ENCODE data around the gene FGFBP1. TPM values are rescaled to one million over a fixed set of nuclear protein-coding genes. Genes with fewer than 3 reads are reported as not detected.

FGFBP1 gene
- 1 to 10 TPM in 1 of 4 donors, not detected in 3; 2.5 TPM for total RNA-seq

DNA sequence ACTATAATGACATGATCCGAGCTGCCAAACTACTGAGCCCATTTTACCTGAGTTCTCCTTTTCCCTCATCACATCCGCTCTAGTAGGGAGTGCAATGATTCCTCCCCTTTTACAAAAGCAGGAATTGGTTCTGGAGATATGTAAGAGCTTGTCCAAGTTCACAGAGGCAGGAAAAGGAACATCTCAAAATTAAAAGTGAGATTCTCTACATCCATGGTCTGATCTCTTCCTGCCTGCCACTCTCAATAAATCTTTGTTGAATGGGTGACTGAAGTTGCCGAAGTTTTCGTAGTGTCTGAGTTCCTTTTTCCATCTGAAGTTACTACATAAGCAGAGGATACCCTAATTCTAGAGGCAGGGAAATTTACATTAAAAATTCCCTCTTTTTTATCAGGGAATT is at the start of gene FGFBP1:
TSS of gene FGFBP1 (minus strand) at position 101 of the 400 bp plus-strand sequence. CDS start 2,108 bp downstream, outside the sequence.
- DNase-seq (ENCODE audit: low spot score in 2 of 2), result no peak
- no peaks in the 10 kb centered on the region for H3K9me3 ChIP-seq
- 60 to 63% methylated on average over 4 of the region's 4 CpGs for WGBS, 2 donors
- no peak within 1 kb of the TSS for H3K27ac ChIP-seq
- no peak within 1 kb of the TSS for H3K4me3 ChIP-seq
- H3K4me1 ChIP-seq, result no peaks in the 10 kb centered on the region
- H3K27me3 ChIP-seq, result no peaks in the 10 kb centered on the region
- TF ChIP-seq, protein P1, sequence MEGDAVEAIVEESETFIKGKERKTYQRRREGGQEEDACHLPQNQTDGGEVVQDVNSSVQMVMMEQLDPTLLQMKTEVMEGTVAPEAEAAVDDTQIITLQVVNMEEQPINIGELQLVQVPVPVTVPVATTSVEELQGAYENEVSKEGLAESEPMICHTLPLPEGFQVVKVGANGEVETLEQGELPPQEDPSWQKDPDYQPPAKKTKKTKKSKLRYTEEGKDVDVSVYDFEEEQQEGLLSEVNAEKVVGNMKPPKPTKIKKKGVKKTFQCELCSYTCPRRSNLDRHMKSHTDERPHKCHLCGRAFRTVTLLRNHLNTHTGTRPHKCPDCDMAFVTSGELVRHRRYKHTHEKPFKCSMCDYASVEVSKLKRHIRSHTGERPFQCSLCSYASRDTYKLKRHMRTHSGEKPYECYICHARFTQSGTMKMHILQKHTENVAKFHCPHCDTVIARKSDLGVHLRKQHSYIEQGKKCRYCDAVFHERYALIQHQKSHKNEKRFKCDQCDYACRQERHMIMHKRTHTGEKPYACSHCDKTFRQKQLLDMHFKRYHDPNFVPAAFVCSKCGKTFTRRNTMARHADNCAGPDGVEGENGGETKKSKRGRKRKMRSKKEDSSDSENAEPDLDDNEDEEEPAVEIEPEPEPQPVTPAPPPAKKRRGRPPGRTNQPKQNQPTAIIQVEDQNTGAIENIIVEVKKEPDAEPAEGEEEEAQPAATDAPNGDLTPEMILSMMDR (IDR thresholded peaks at IDR 0.05), result no peak
- no peak for TF ChIP-seq POLR2A (IDR thresholded peaks at IDR 0.05)
- TF ChIP-seq EP300 (IDR thresholded peaks at IDR 0.05), result no peak
- H3K36me3 ChIP-seq, result no peaks in the 10 kb centered on the region

DNA sequence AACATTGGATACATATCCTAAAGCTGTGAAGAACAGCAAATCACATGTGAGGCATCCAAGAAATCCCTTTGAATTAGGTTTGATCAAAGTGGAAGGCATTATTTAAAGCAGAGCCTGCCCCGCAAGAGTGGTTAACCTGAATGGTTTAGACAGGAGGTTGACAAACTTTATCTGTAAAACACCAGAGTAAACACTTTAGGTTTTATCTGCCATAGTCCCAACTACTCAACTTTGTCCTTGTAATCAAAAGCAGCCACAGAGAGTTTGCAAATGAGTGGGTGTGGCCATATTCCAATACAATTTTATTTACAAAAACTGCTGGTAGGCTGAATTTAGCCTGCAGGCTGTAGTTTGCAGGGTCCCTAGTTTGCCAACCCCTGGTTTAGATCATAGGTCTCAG is 49.7 kb upstream of the FGFBP1 start:
- Histone ChIP-seq H3K36me3 (no peaks in the 10 kb centered on the region), H3K9me3 (no peaks in the 10 kb centered on the region), H3K27me3 (no peaks in the 10 kb centered on the region), H3K4me3 (no peak overlapping the region), H3K27ac (no peak overlapping the region), H3K4me1 (no peaks in the 10 kb centered on the region)
- no peak for DNase-seq (ENCODE audit: low spot score in 2 of 2)
- TF ChIP-seq EP300 (IDR thresholded peaks at IDR 0.05) (no peak), POLR2A (IDR thresholded peaks at IDR 0.05) (no peak)
- TF ChIP-seq, protein P1 (IDR thresholded peaks at IDR 0.05), result no peak
- WGBS, 2 donors, result 90 to 92% methylated on average over 1 of the region's 1 CpG

DNA sequence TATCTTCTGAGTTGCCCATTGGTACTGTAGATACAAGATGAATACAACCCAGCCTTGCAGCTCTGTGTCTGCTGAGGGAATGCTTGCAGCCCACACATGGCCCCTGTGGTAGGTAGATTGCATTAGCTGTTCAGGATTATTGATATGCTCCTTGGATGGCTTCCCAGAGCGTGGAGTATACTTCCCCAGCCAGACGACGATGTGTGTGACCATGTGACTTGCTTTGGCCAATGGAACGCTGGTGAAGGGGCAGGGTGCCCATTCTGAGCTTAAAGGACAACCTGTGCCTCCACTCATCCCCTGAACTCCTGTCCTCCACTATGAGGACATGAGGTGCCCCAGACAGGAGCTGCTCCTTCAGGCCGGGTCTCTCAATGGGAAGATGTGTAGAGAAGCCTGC is 48.4 kb upstream of the FGFBP1 start:
- no peak for DNase-seq (ENCODE audit: low spot score in 2 of 2)
- 64 to 93% methylated on average over 3 to 5 of the region's 5 CpGs for WGBS, 2 donors
- Histone ChIP-seq H3K36me3 (no peaks in the 10 kb centered on the region), H3K27me3 (no peaks in the 10 kb centered on the region), H3K4me1 (no peaks in the 10 kb centered on the region), H3K9me3 (no peaks in the 10 kb centered on the region), H3K4me3 (no peak overlapping the region), H3K27ac (no peak overlapping the region)
- TF ChIP-seq POLR2A (IDR thresholded peaks at IDR 0.05) (no peak), EP300 (IDR thresholded peaks at IDR 0.05) (no peak)
- TF ChIP-seq, protein P1 (IDR thresholded peaks at IDR 0.05), result no peak

DNA sequence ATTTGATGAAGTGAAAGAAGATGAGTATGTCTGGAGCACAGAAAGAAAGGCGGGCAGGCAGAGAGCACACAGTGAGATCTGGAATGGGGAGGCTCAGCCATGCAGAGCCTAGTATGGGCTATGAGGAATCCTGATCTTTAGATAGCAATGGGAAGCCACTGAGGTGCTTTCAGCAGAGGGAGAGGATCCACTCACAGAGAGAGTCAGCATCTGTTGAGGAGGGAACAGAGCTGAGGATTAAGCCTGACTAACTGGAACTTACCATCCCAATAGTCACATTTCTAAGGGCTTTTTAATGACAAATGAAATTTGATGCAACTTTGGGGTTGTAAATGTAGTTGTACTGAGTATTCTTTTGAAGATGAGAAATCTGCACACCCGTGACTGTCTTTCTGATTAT is 45.1 kb upstream of the FGFBP1 start:
- no peaks in the 10 kb centered on the region for H3K4me1 ChIP-seq
- no peaks in the 10 kb centered on the region for H3K36me3 ChIP-seq
- no peaks in the 10 kb centered on the region for H3K9me3 ChIP-seq
- no peaks in the 10 kb centered on the region for H3K27me3 ChIP-seq
- peak overlapping the region in 1 of 4 donors; percentile 40 for H3K27ac ChIP-seq
- TF ChIP-seq POLR2A (IDR thresholded peaks at IDR 0.05) (no peak), EP300 (IDR thresholded peaks at IDR 0.05) (no peak)
- TF ChIP-seq, protein P1 (IDR thresholded peaks at IDR 0.05), result no peak
- DNase-seq (ENCODE audit: low spot score in 2 of 2), result no peak
- no peak overlapping the region for H3K4me3 ChIP-seq
- 87 to 92% methylated on average over 2 of the region's 2 CpGs for WGBS, 2 donors

DNA sequence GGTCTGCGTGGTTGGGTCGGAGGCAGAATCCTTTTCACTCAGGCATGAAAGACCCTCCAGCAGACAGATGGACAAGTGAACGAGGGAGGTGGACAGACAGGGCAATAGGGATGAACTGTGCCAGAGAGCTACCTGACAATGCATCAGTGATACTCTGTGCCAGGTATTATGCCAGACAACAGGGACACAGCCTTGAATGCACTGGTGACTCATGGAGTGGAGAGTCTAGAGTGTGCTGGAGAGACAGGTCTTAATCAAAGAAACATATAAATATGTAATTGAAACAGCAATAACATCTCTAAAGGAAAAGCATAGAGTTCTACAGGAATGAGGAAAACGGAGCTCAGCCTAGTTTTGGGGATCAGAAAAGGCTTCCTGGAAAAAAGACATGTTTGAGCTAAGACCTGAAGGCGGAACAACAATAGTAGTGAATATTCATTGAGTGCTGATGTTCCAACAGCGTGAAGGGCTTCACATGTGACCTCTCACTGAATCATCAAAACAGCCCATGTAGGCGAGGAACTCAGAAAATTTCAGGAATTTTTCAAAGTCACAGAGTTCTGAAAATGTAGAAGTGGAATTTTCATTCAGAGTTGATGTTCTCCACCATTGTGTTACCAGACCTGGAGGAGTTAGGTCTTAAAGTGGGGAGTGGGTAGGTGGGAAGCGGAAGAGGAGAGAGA is 44.4 kb upstream of the FGFBP1 start:
- H3K27me3 ChIP-seq, result no peaks in the 10 kb centered on the region
- WGBS, 2 donors, result 73 to 75% methylated on average over 8 of the region's 8 CpGs
- H3K36me3 ChIP-seq, result no peaks in the 10 kb centered on the region
- DNase-seq (ENCODE audit: low spot score in 2 of 2), result no peak
- peak overlapping the region in 1 of 4 donors; percentile 40 for H3K27ac ChIP-seq
- no peak overlapping the region for H3K4me3 ChIP-seq
- H3K4me1 ChIP-seq, result no peaks in the 10 kb centered on the region
- H3K9me3 ChIP-seq, result no peaks in the 10 kb centered on the region
- TF ChIP-seq POLR2A (IDR thresholded peaks at IDR 0.05), result no peak
- no peak for TF ChIP-seq EP300 (IDR thresholded peaks at IDR 0.05)
- TF ChIP-seq, protein P1 (IDR thresholded peaks at IDR 0.05), result no peak

All from tibial nerve (tissue), 4 donors.